HG02759 (cell line): ENCODE results near the gene AP2B1.
"Not testable (repeated sequence)": the region's sequence is repeated elsewhere in the genome, so short reads cannot be mapped to it uniquely, and the experiment has no call there.

Experiments
- ATAC-seq: cut with Tn5 transposase; IDR thresholded peaks from one replicate; pipeline ENCODE4 v1.9.1; 2021; ENCODE audit warnings: mild to moderate bottlenecking, moderate library complexity; ENCODE audit not compliant: unreplicated experiment

AP2B1 gene

DNA sequence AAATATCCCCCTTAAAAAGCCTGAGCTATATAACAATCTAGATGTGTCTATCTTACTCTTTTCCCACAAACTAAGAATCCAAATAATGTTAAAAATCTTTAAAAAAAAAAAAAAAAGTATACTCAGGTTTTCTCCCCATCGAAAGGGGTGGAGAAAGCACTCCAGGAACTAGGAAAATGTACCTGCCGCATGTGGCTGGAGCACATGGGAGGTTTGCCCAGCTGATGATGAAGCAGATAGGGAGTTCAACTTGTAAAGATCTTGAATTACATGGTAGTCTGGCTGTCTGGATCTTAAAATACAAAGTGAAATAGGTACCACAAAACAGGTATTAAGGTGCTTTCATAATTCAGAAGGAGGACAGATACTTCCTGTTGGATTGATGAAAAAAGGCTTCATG is 17.7 kb upstream of the AP2B1 start:
- ATAC-seq = no peak

DNA sequence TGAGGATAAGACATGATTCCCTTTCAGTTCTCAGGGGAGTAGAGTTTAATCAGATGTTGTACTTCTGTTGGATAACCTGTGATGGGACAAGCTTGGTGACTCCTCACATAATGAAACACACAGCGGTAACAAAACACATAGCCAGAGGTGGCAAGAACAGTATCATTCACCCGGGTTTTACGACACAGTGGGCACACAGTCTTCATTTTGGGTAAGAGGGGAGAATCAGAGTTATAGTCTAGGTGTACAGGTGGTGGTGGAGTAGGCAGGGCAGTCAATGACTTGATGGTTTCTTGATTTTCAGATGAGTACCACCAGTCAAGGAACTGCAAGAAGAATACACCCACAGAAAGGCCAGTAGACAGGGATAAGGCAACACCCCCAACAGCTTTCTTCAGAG is 11.4 kb upstream of the AP2B1 start:
- no peak for ATAC-seq

DNA sequence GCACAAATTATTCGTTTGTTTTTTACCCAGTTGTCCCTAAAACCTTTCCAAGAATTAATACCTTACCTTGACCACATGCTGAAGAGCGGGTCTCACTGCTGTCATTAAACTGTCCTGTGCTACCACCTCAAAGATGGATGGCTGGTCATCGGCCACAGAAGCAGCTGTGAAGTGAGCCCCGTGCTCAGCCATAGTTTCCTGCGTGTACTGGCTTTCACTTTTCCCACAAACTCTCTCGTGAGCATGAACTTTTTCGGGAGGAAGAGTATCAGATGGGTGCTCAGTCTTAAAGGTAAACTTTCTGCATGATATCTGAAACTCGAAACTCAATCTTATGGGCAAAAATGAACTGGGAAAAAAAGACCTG is 9.3 kb upstream of the AP2B1 start:
- ATAC-seq = no peak

DNA sequence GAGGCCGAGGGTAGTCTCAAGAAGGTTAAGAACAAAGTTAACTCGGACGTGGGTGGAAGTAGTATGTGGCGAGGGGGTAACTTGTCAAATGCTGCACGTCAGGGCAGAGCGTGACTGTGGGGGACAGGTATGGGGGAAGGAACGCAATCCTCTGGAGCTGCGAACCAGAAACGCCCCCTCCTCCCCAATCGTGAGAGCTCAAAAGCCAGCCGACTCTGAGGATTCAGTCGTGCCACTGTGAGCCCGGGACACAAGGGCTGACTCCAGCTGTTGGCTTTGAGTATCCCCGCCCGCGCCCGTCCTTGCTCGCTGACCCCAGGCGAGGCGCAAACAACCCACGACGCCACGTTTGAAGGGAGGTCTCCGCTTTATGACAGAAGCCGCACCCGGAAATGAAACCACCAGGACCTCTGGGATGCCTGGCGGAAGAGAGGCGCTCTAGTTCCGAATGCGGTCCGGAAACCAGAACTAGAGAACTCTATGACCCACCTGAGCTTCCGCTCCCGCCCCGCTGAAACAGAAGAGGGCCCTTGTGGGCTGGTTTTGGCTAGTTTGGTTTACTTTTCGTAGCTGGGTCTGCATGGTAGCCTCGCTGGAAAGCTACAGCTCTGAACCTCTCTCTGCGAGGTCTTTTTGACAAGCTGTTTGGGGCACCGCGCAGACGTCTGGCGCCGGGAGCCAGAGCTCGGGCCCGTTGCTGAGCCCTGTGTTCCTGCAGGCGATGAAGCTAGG is 8.8 kb upstream of the AP2B1 start, which contains the start of gene PEX12:
Gene PEX12, minus strand, starts transcription at position 375 of the 732 bp plus-strand sequence. CDS start 550 bp downstream, outside the sequence.
- peak; percentile 96 for ATAC-seq

DNA sequence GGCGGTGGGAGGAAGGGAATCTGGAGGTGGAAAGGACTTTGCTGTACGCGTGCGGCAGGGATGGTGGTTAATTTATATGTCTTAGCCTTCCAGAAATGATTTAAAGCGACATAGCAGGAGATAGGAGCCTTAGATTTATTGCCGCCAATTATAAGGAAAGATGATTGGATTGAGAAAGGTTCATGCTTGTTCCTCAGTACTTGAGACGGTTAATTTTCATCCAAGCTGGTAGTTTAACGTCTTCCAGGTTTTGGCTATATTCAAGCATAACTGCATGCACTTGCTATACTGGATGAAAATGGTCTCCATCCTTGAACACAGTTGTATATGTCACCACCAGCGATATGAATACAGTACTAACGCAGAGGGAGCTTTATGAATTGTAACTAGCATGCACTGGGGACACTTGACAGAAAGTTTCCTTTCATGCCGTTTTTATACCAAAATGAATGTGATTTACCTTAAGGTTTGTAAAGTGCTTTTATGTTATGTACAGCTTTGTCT is 8.1 kb upstream of the AP2B1 start:
- ATAC-seq = no peak

DNA sequence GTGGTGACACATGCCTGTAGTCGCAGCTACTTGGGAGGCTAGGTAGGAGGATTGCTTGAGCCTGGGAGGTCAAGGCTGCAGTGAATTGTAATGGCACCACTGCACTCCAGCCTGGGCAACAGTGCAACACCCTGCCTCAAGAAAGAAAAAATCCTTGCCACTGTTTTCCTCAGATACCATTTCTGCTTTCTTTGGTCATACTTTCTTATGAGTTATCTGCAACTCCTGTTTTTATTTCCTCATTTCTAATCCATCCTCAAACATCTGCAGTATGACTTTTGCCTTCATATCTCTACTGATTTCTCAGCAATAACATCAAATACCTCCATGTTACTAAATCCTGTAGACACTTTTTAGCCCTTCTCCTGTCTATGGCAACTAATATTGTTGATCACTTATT is 3.1 kb upstream of the AP2B1 start:
- ATAC-seq = no peak

DNA sequence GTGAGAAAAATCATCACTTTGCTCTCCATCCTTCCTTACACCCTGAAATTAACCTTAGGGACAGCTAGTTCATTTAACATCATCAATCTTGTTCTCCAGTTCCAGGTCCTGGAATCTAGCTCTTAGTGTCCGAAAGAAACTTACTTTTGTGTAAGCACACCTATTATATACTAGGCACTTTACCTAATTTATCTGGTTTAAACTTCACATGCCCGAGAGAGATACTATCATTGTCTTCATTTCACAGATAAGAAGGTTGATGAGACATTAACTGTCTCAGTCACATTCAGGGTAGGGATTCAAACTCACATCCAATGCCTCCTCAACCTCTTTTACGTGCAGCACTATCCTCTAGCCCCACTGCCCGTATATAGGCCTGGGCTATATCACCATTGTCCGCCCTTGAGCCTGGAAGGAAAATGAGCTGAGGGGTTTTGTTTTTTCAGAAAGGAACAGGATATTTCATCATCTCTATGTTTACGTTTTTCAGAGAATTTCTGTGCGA is 501 bp upstream of the AP2B1 start:
- ATAC-seq = peak; percentile 16

DNA sequence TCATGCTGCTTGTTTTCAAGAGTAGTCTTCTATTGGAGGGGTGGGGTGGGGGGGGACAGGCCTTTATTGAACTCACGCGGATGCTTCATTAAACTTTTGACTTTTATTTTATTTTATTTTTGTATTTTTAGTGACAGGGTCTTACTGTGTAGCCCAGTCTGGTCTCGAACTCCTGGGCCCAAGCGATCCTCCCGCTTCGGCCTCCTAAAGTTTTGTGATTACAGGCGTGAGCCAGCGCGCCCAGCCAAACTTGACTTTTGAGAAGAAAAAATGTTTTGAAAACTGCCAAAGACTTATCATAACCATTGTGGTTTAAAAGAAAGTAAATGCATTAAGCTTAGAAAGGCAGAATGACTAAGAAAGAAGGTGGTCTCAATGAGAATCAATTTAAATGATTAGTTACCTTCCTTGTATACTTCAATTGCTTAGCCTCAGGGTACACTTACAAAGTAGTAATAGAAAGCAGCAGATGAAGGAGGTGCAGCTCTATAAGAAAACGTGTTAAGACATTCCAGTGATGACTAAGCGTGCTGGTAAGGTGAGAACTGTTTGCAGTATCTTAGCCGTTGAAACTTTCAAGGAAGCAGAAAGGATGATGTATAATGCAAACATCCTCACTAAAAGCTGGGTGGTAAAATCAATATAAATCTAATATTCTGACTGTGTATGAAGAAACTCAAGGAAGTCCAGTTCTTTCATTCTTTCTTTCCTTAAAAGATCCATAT is 1.2 kb downstream of the AP2B1 start:
- no peak for ATAC-seq

DNA sequence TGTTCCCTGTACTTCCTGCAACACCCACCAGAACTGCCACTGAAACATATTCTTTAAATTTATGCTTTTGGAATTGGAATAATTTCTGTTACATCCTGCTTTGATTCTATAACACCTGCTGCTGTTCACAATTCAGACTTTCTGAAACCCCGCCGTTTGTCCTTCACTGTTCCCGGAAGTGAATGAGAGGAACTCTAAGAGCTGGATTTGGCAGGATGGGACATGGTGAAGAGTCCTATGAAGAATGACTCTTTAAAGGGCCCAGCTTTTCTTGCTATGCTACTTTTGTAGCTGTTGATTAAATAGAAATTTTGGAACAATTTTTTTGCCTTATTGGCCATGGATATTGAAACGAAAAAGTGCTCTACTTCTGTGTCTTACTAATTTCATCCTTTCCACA is 8.9 kb downstream of the AP2B1 start:
- ATAC-seq = no peak

DNA sequence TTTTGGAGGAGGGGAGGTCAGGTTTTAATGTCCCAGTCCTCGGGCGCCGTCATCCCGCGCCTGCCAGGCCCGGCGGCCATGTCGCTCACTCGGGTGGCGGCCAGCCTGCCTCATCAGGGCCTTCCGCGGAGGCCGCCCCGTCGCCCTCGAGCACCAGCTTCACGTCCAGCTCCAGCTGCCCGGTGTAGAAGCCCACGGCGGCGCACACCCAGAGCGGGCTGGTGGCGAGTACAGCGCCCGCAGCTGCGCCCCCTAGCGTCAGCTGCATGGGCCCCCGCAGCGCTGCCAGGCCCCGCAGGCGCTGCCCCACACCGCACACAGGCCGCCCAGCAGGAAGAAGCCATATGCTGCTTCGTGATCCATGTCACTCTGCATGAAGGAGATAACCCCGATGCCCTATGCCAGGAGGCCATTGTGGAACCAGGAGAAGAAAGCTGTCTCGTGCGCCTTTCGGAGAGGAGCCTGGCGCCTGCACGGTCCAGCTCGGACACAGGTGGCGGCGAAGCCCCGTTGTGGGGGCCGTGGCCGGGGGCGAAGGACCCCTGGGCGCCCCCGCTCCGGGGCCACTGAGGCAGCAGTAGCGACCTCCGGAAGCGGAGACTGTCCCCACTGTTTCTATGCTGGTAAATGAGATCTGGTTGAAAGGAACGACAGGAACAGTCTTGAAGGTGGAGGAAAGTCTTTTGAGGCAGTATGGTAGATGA is 9.6 kb downstream of the AP2B1 start:
- no peak for ATAC-seq

DNA sequence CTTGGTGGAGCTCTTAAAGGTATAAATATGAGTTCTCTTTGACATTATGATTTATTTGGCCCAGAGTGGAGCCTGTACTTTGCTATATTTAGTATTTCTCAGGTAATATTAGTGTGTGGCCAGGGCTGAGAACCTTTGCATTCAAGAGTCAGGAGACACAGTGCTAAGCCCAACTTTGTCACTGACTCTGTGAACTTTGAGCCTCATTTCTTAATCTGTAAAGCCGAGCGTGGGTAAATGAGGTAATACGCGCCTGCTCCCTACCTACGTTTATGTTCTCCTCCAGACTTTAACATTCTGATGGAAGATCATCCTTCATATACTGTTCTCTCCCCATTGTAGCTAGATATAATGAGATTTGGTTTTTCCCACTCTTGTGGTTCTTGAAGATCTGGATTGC is 10.5 kb downstream of the AP2B1 start:
- ATAC-seq = no peak

DNA sequence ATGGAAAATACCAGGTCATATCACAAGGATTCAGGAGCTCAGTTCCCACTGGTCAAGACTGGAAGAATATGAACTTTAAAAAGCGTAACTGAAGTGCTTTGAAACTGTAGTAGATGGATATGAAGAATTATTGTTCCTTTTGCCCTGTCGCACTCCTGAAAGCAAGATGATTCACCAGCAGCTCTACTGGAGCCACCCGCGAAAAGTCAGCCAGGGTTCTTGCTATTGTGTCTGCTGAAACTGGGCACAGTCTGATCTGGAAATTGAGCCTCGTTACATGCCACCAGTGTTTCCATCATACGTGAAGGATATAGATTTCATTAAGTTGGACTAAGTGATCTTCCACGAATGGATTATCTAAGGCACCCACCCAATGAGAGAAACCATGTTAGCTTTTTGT is 16.6 kb downstream of the AP2B1 start:
- no peak for ATAC-seq

DNA sequence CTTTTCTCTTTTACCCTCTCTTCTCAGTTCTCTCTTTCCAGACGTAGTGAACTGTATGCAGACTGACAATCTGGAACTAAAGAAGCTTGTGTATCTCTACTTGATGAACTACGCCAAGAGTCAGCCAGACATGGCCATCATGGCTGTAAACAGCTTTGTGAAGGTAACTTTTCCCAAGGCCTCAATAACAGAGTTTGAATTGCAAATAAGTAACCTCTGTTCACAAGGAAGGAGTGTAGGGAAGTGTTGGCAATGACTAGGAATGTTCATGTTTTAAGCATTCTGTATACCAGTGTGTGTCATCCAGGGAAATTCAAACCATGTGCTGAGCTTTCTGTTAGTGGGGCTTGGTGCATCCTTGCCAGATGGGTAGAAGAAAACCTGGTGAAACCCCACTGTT is 18.6 kb downstream of the AP2B1 start:
- ATAC-seq = no peak

DNA sequence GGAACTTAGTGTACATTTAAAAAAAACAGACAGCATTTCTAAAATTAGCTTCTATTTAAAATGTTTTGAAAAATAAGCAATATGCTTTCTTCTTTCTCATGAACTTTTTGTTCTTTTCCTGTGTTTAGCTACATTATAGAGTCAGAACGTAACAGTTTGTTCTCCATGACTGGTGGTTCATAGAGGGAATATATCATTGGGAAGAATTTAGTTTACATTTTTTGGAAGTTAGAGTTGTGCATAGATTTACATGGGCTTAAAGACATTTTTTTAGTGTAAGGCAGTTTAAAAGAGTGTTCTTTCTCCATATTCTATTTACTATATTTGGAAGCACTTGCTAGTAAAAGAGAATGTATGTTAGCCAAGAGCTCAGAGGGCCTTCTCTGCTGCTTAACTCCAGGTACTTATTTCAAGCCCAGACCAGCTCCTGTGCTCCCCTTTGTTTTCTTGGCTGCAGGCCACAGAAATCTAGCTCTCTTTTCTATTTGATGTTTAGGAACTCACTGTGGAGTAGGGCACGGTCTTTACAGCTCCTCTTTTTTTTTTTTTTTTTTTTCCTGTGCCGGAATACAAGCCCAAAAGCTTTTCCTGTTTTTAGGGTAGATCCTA is 20.2 kb downstream of the AP2B1 start:
- no peak for ATAC-seq

DNA sequence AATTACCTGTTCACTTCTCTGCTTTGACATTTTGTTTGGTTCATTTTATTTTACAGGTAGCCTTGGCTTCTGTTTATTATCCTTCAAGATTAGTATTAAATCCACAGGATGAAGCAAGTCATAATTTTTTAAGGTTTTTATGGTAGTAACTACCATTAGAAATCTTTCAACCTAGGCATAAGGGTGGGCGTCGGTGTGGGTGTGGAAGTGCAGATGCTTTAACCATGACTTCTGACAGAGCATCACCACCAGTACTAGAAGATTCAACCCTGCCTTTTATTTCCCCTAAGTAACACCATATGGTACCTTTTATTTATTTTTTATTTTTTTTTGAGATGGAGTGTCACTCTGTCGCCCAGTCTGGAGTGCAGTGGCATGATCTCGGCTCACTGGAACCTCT is 22.7 kb downstream of the AP2B1 start:
- no peak for ATAC-seq

DNA sequence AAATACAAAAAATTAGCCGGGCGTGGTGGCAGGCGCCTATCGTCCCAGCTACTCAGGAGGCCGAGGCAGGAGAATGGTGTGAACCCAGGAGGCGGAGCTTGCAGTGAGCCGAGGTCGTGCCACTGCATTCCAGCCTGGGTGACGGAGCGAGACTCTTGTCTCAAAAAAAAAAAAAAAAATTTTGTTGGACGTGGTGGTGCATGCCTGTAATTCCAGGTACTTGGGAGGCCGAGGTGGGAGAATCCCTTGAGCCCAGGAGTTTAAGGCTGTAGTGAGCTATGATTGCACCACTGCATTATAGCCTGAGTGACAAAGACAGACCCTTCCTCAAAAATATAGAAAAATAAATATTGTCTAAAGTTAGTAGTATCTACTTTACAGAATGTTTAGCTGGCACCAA is 23.6 kb downstream of the AP2B1 start:
- ATAC-seq = not testable (repeated sequence)

DNA sequence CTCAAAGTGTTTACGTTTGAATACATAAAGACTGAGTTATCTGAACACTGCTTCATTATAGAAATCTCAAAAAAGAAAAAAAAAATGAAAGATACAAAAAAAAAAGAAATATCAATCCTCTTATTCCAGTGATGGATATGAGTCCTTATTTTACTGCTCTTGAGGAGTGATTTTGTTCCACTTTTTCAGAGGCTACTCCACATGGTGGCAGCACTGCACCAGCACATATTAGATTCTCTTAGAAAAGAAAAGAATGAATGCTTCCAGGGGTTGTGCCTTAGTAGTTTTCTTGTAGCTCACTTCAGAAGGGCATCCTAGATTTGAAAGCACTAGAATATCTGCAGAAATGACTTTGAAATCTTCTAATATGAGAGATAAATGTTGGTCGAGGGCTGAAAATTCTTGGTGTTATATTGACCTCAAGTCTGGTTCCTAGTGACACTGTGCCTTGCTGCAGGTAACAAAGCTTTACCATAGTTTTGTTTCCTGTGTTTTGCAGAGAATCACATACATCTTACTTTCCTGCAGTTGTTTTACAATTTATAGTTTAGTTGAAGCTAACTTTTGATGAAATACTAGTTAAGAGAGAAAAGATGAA is 25.9 kb downstream of the AP2B1 start:
- ATAC-seq = no peak

DNA sequence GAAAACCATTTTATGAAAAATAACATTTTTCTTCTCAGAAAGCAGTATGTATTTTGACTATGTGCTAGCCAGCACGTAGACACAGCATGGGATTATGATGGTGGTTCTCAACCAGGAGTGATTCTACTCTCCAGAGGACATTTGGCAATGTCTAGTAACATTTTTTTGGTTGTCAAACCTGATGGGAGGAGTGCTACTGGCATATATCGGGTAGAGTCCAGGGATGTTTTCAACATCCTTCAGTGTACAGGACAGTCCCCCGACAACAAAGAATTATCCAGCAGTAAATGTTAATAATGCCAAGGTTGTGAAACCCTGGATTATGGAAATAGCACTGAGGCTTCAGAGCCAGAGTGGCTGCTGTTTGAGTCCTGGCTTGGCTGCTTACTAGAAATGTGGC is 27.7 kb downstream of the AP2B1 start:
- ATAC-seq = no peak

DNA sequence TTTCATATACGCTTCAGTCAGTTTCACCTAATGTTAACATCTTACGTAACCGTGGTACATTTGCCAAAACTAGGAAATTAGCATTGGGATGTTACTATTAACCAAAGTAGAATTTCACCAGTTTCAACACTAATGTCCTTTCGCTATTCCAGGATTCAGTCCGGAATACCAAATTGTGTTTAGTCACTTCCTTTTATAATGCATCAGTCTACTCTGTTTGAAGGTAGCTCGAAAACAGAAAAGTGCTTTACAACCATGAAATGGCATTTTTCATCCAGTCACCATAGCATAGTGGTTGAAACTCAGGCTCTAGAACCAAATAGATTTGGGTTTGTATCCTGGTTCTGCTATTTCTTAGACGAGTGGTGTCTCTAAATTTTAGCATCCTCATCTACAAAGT is 29.4 kb downstream of the AP2B1 start:
- no peak for ATAC-seq

DNA sequence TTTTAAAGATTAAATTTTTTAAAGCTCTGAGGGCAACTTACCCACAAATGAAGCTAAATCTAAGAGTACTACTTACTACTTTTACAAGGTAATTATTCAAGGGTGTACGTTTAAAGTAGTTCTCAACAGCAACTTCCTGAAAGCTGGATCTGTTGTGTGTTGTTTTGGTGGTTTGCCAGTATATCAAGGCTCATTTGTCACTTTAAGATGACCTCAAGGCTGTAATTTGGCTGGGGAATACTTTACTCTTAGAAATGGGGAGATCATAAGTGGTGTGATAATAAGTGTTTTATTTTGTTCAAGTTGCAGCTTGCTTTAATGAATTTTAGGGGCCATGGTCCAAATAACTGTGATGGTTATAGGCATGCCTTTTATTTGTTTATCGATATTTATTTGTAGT is 30.4 kb downstream of the AP2B1 start:
- ATAC-seq = no peak

DNA sequence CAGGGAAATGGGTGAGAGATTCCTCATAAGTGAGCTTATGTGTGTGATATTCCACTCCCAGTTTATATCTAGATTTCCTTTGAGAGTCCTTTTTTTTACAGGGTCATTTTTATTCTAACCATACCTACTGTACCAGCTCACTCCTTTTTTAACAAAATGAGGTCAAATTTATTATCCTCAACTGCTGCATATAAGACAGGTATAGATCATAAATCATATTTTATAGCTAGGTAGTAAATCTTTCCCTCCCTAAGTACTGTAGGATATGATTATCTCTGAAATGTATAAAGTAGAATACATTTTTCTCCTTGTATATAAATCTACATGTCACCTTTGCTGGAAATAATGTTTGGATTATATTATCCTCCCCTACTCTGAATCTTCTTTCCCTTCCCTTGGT is 31.5 kb downstream of the AP2B1 start:
- ATAC-seq = no peak
